Suprapubic skin (tissue), 4 donors: ENCODE results near the gene NCAM2. TPM values are rescaled to one million over a fixed set of nuclear protein-coding genes. Genes with fewer than 3 reads are reported as not detected.
A peak's percentile ranks its signal among the peaks of the same experiment; 100 is the strongest.

Experiments used
- DNase-seq, 2 donors: peaks; one replicate each; pipeline ENCODE4 v3.0.0-alpha.2; 2019; ENCODE audit warnings: low spot score in 2 of 2
- H3K27ac ChIP-seq: fragments of 200-600 bp; sonication (generic); one replicate; pipeline ENCODE4 v1.5.1; 2019
- H3K27me3 ChIP-seq: fragments of 200-600 bp; sonication (generic); one replicate; pipeline ENCODE4 v1.5.1; 2019
- H3K36me3 ChIP-seq: fragments of 200-600 bp; sonication (generic); one replicate; pipeline ENCODE4 v1.5.1; 2019
- H3K4me1 ChIP-seq: fragments of 200-600 bp; sonication (generic); one replicate; pipeline ENCODE4 v1.5.1; 2019
- H3K4me3 ChIP-seq: fragments of 200-600 bp; sonication (generic); one replicate; pipeline ENCODE4 v1.5.1; 2019; ENCODE audit warnings: mild to moderate bottlenecking
- H3K9me3 ChIP-seq: fragments of 200-600 bp; sonication (generic); one replicate; pipeline ENCODE4 v1.5.1; 2019
- EP300 ChIP-seq: sonication (generic); formaldehyde crosslinking; IDR thresholded peaks from one replicate; pipeline ENCODE4 v1.6.1; 2017; ENCODE audit warnings: antibody characterized with exemption
- POLR2A ChIP-seq, 2 donors: fragments of 450-650 bp; IDR thresholded peaks; one replicate each; pipeline ENCODE4 v1.6.1; 2017; ENCODE audit warnings: antibody characterized with exemption in 2 of 2, mild to moderate bottlenecking in 2 of 2, moderate library complexity in 2 of 2
- POLR2AphosphoS5 ChIP-seq, 3 donors: sonication (generic); formaldehyde crosslinking; IDR thresholded peaks; one replicate each; pipeline ENCODE4 v1.6.1; 2017; ENCODE audit warnings: antibody characterized with exemption in 3 of 3
- WGBS: methylation state at CpG from one replicate; pipeline ENCODE4 v1.1.5; 2018; 5-methylcytosine and 5-hydroxymethylcytosine counted together
- total RNA-seq, 4 donors: library from RNA; depleted of rRNA; stranded (reverse); fragments of >200 nt; gene quantifications; one replicate each; pipeline ENCODE4 v1.1.0, GENCODE V29; 2016
- TF ChIP-seq, protein P1 (sequence below), 2 donors: fragments of 200-600 bp in 1 of 2; fragments of 450-650 bp in 1 of 2; sonication (generic) in 1 of 2; IDR thresholded peaks; one replicate each; pipeline ENCODE4 v1.5.1; 2016 to 2019; ENCODE audit warnings: antibody characterized with exemption in 2 of 2, mild to moderate bottlenecking in 1 of 2, moderate library complexity in 1 of 2

Gene NCAM2
- total RNA-seq, 4 donors from 2014 or later: 0.25 to 1.0 (median 0.92) TPM

DNA sequence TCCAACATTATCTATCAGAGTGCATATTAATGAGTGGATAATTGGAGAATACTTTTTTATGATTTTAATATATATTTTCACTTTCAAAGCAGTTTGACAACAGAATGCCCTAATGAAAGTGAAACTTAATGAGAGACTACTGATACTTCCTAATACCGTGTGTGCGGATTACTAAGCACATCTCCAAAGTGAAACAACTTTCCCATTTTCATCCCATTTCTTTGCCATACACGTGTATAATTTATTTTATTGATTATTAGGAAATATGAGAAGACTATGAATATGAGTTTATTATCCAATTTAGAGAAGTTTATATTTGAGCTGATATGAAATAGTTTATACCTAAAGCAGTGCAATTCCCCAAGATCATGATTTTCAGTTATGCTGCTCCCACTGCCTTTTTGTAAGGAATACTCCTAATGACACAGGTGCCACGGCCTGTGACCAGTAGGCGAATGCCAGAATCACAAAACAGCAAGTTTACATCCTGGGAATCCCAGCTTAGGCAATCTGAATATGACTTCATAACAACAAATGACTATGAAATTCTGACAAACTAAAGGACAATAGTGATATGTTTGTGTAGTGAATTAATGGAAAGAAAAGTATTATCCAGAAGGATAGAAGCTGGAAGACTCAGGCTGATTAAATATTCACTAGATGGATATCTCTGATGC lies 202.9 kb downstream of the NCAM2 start:
- peaks cover 6% of the 10 kb centered on the region for H3K4me1 ChIP-seq
- WGBS: 46% methylated on average over 5 of the region's 5 CpGs
- DNase-seq: no peak
- H3K9me3 ChIP-seq: no peaks in the 10 kb centered on the region
- H3K36me3 ChIP-seq: no peaks in the 10 kb centered on the region
- TF ChIP-seq EP300 (no peak), POLR2AphosphoS5 (IDR thresholded peaks at IDR 0.05) (no peak), POLR2A (IDR thresholded peaks at IDR 0.05) (no peak)
- TF ChIP-seq, protein P1, sequence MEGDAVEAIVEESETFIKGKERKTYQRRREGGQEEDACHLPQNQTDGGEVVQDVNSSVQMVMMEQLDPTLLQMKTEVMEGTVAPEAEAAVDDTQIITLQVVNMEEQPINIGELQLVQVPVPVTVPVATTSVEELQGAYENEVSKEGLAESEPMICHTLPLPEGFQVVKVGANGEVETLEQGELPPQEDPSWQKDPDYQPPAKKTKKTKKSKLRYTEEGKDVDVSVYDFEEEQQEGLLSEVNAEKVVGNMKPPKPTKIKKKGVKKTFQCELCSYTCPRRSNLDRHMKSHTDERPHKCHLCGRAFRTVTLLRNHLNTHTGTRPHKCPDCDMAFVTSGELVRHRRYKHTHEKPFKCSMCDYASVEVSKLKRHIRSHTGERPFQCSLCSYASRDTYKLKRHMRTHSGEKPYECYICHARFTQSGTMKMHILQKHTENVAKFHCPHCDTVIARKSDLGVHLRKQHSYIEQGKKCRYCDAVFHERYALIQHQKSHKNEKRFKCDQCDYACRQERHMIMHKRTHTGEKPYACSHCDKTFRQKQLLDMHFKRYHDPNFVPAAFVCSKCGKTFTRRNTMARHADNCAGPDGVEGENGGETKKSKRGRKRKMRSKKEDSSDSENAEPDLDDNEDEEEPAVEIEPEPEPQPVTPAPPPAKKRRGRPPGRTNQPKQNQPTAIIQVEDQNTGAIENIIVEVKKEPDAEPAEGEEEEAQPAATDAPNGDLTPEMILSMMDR (IDR thresholded peaks at IDR 0.05): no peak
- peak overlapping the region; percentile 9 for H3K4me3 ChIP-seq
- no peaks in the 10 kb centered on the region for H3K27me3 ChIP-seq
- H3K27ac ChIP-seq: no peak overlapping the region

DNA sequence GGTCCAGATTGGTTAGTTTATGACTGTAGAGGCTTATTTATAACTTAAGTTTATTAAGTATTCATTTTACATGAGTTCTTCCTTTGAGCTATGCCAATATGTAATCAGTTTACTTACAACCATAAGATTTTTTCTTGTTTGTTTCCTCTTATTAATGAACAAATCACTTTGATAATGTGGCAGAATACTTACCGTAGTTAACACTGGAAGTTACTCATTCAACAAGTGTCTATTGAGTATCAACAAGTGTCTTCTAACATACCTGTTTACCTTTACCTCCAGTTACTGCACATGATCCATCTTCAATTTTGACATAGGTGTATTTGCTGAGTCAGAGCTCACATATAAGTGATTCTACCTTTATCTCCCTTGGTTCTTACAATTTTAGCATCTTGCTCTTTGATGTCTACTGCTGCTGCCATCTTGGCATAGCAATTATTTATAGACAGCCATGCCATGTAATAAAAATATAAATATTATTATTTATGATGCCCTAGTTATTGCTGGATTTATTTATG lies 205.7 kb downstream of the NCAM2 start:
- H3K4me1 ChIP-seq: peaks cover 6% of the 10 kb centered on the region
- no peaks in the 10 kb centered on the region for H3K27me3 ChIP-seq
- WGBS: 100% methylated on average over 1 of the region's 1 CpG
- no peaks in the 10 kb centered on the region for H3K36me3 ChIP-seq
- no peak for TF ChIP-seq POLR2AphosphoS5 (IDR thresholded peaks at IDR 0.05)
- no peak for DNase-seq
- H3K4me3 ChIP-seq: no peak overlapping the region
- no peaks in the 10 kb centered on the region for H3K9me3 ChIP-seq
- no peak overlapping the region for H3K27ac ChIP-seq

DNA sequence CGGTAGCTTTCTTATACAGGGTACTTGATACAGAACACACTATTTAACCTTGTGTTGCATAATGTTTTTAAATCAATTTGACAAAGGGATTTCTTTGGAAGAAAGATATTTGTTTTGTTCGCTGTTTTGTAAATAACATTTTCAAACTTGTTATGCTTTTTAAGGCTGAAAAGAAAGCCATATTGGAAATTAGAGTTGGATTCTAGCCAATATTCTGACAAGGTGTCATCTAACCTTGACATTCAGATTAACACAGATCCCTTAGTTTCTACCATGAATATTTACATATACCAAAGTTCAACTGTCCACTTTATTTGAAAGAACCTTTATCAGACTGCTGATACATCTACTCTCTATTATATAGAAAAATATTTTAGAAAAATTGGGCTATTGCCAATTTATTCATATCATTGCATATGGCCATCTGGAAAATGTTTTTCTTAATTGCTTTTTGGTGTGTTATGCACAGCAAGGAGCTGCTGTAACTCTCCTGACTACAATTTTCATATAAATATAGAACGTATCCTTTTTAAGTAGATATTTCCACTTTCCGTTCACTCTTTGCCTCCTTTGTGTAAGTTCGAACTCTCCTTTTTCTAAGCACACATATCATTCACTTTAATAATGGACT lies 206.3 kb downstream of the NCAM2 start:
- no peak for TF ChIP-seq POLR2AphosphoS5 (IDR thresholded peaks at IDR 0.05)
- no peak for TF ChIP-seq POLR2A (IDR thresholded peaks at IDR 0.05)
- no peak for TF ChIP-seq EP300
- TF ChIP-seq, protein P1 (IDR thresholded peaks at IDR 0.05): no peak
- peaks cover 3% of the 10 kb centered on the region for H3K4me1 ChIP-seq
- H3K36me3 ChIP-seq: no peaks in the 10 kb centered on the region
- H3K27ac ChIP-seq: no peak overlapping the region
- no peaks in the 10 kb centered on the region for H3K27me3 ChIP-seq
- no peaks in the 10 kb centered on the region for H3K9me3 ChIP-seq
- DNase-seq: no peak
- 89% methylated on average over 5 of the region's 5 CpGs for WGBS
- no peak overlapping the region for H3K4me3 ChIP-seq

DNA sequence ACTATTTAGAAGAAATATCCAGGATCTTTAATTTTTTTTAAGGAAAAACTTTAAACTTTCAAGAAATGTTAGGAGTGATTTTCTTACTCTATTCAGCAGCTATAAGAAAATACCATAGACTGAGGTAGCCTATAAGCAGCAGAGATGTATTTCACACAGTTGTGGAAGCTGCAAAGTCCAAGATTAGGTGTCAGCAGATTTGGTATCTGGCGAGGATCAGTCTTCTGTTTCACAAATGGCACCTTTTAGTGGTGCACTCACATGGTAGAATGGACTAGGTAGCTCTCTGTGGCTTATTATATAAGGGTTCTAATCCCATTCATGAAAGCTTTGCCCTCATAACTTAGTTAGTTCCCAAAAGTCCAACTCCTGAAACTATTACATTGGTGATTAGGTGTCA lies 207.4 kb downstream of the NCAM2 start:
- 83% methylated on average over 1 of the region's 1 CpG for WGBS
- no peak overlapping the region for H3K27ac ChIP-seq
- no peaks in the 10 kb centered on the region for H3K36me3 ChIP-seq
- no peaks in the 10 kb centered on the region for H3K9me3 ChIP-seq
- H3K4me1 ChIP-seq: no peaks in the 10 kb centered on the region
- no peaks in the 10 kb centered on the region for H3K27me3 ChIP-seq
- DNase-seq: no peak
- TF ChIP-seq POLR2AphosphoS5 (IDR thresholded peaks at IDR 0.05) (no peak), POLR2A (IDR thresholded peaks at IDR 0.05) (no peak), EP300 (no peak)
- TF ChIP-seq, protein P1 (IDR thresholded peaks at IDR 0.05): no peak
- no peak overlapping the region for H3K4me3 ChIP-seq

DNA sequence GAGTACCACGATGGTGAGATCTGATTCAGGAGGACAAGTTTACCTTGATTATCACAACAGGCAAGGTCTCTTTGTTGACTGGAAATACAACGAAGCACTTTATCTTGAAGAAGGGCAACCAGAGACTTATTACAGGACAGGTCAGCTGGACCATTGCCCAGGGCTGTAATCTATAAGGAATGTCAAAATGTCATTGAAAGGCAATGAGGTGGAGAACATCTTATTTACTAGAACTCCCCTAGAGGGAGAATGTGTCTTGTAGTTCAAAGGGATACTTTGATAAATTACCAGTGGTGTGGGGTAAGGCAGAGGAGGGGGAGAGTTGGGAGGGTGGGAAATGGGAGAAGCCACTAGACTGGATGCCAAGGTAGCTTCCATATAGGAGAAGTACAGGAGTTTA lies 212.3 kb downstream of the NCAM2 start:
- Histone ChIP-seq H3K9me3 (no peaks in the 10 kb centered on the region), H3K36me3 (no peaks in the 10 kb centered on the region), H3K4me1 (no peaks in the 10 kb centered on the region), H3K27ac (no peak overlapping the region), H3K4me3 (no peak overlapping the region), H3K27me3 (no peaks in the 10 kb centered on the region)
- TF ChIP-seq POLR2A (IDR thresholded peaks at IDR 0.05): no peak
- TF ChIP-seq, protein P1 (IDR thresholded peaks at IDR 0.05): no peak
- no peak for TF ChIP-seq POLR2AphosphoS5 (IDR thresholded peaks at IDR 0.05)
- no peak for TF ChIP-seq EP300
- no peak for DNase-seq
- WGBS: 73% methylated on average over 2 of the region's 2 CpGs
